Fibroblast of lung (primary cell): Measurements from ENCODE around the gene CABLES1. TPM values are rescaled to one million over a fixed set of nuclear protein-coding genes. Genes with fewer than 3 reads are reported as not detected.
"Not testable (repeated sequence)": the region's sequence is repeated elsewhere in the genome, so short reads cannot be mapped to it uniquely, and the experiment has no call there.

ENCODE experiments used
- DNase-seq, 2 donors: peaks; one replicate each; pipeline versions ENCODE4 v3.0.0 to v3.0.0-alpha.2; 2010; ENCODE audit warnings: low read depth in 2 of 2
- H2AFZ ChIP-seq: 2 replicates; pipeline ENCODE4 v1.5.1; 2012; ENCODE audit warnings: low read length, control low read depth, inconsistent platforms
- H3K27ac ChIP-seq: 2 replicates; pipeline ENCODE4 v1.5.1; 2011; ENCODE audit warnings: low read length, control low read depth; ENCODE audit not compliant: insufficient read depth
- H3K27me3 ChIP-seq: 2 replicates; pipeline ENCODE4 v1.5.1; 2011; ENCODE audit warnings: mild to moderate bottlenecking, low read length; ENCODE audit not compliant: control insufficient read depth, insufficient read depth
- H3K36me3 ChIP-seq: 2 replicates; pipeline ENCODE4 v1.5.1; 2011; ENCODE audit warnings: low read length; ENCODE audit not compliant: control insufficient read depth, insufficient read depth
- H3K4me1 ChIP-seq: 2 replicates; pipeline ENCODE4 v1.5.1; 2011; ENCODE audit warnings: low read length; ENCODE audit not compliant: control insufficient read depth, insufficient read depth; ENCODE audit errors: extremely low read depth
- H3K4me2 ChIP-seq: 2 replicates; pipeline ENCODE4 v1.5.1; 2011; ENCODE audit warnings: low read length, control low read depth; ENCODE audit not compliant: insufficient read depth; ENCODE audit errors: extremely low read depth
- H3K4me3 ChIP-seq, 4 experiments: fragments of 200-600 bp in 1 of 4; sonication (generic) in 1 of 4; replicated peaks in 1 of 4; 2 replicates each; pipeline ENCODE4 v1.5.1; 2011 to 2016; ENCODE audit warnings: low read length in 4 of 4, low read depth in 3 of 4, mild to moderate bottlenecking in 3 of 4, control low read depth in 2 of 4, inconsistent platforms in 1 of 4, mixed read lengths in 1 of 4; ENCODE audit not compliant: insufficient read depth in 1 of 4; ENCODE audit errors: control extremely low read depth in 1 of 4
- H3K79me2 ChIP-seq: 2 replicates; pipeline ENCODE4 v1.5.1; 2012; ENCODE audit warnings: mild to moderate bottlenecking, low read length, inconsistent platforms; ENCODE audit not compliant: control insufficient read depth, insufficient read depth
- H3K9ac ChIP-seq: 2 replicates; pipeline ENCODE4 v1.5.1; 2011; ENCODE audit warnings: mild to moderate bottlenecking, low read length, control low read depth; ENCODE audit not compliant: insufficient read depth
- H3K9me3 ChIP-seq: 2 replicates; pipeline ENCODE4 v1.5.1; 2012; ENCODE audit warnings: low read depth, low read length; ENCODE audit not compliant: control insufficient read depth, insufficient read depth
- H4K20me1 ChIP-seq: 2 replicates; pipeline ENCODE4 v1.5.1; 2011; ENCODE audit warnings: low read length; ENCODE audit not compliant: control insufficient read depth, insufficient read depth; ENCODE audit errors: extremely low read depth
- EZH2 ChIP-seq: IDR thresholded peaks from 2 replicates; pipeline ENCODE4 v1.5.1; 2012; ENCODE audit warnings: low read length, control low read depth, mild to moderate bottlenecking; ENCODE audit errors: missing control alignments
- polyA plus RNA-seq, 2 donors: library from polyadenylated mRNA; depleted of rRNA in 1 of 2; stranded (reverse) in 1 of 2; unstranded in 1 of 2; fragments of >200 nt; gene quantifications; 2 replicates each; pipeline ENCODE4 v1.2.1, GENCODE V29; 2011 to 2012; ENCODE audit warnings: missing spikeins in 1 of 2
- total RNA-seq: library from RNA; depleted of rRNA; stranded (reverse); fragments of >200 nt; gene quantifications from 2 replicates; pipeline ENCODE4 v1.2.1, GENCODE V29; 2014
- TF ChIP-seq, protein P1 (sequence below), 2 donors: IDR thresholded peaks in 1 of 2; conservative IDR thresholded peaks in 1 of 2; 1 replicate in 1 of 2; 2 replicates in 1 of 2; pipeline ENCODE4 v1.5.1; 2011 to 2012; ENCODE audit warnings: low read length in 2 of 2, control low read depth in 1 of 2, inconsistent platforms in 1 of 2, low read depth in 1 of 2, mild to moderate bottlenecking in 1 of 2

The CABLES1 gene
- total and polyA plus RNA-seq, 2 donors (not counting 1 experiment from before 2014, with no cell fraction given): 5.1 to 11.4 TPM

- H4K20me1 ChIP-seq: no peaks in the 10 kb centered on the region
- no peaks in the 10 kb centered on the region for H3K27me3 ChIP-seq
- H3K9me3 ChIP-seq: no peaks in the 10 kb centered on the region
- no peak overlapping the region for H3K9ac ChIP-seq
- H2AFZ ChIP-seq: no peak overlapping the region
- H3K36me3 ChIP-seq: no peaks in the 10 kb centered on the region
- H3K4me2 ChIP-seq: no peak overlapping the region
- no peak for DNase-seq
- no peaks in the 10 kb centered on the region for H3K4me1 ChIP-seq
- no peak overlapping the region for H3K27ac ChIP-seq
- no peak overlapping the region for H3K4me3 ChIP-seq
- no peaks in the 10 kb centered on the region for H3K79me2 ChIP-seq
- TF ChIP-seq, protein P1, sequence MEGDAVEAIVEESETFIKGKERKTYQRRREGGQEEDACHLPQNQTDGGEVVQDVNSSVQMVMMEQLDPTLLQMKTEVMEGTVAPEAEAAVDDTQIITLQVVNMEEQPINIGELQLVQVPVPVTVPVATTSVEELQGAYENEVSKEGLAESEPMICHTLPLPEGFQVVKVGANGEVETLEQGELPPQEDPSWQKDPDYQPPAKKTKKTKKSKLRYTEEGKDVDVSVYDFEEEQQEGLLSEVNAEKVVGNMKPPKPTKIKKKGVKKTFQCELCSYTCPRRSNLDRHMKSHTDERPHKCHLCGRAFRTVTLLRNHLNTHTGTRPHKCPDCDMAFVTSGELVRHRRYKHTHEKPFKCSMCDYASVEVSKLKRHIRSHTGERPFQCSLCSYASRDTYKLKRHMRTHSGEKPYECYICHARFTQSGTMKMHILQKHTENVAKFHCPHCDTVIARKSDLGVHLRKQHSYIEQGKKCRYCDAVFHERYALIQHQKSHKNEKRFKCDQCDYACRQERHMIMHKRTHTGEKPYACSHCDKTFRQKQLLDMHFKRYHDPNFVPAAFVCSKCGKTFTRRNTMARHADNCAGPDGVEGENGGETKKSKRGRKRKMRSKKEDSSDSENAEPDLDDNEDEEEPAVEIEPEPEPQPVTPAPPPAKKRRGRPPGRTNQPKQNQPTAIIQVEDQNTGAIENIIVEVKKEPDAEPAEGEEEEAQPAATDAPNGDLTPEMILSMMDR (conservative IDR thresholded peaks at IDR 0.05 in 1 of 2, IDR thresholded peaks at IDR 0.05 in 1 of 2; ENCODE audit: low read depth in 1 of 2, low read length in 2 of 2): no peak
- TF ChIP-seq EZH2: no peak
Observed at GRCh38 chr18:23266717-23267446, 131.6 kb downstream of the CABLES1 start.

DNA sequence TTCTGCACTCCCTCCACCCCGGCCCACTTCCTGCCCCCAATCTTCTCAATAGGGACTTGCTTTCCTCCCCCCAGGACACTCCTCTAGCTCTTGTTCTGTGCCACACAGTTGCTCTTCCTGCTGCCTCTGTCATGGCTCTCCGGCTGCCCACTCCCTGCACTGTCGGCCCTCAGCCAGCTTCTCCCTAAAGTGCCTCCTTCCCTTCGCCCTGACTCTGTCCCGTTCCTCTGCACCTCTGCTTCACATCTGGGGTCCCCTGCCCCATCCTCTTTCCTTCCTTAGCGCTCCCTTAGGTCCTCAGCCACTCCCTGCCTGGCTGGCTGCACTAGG is 132.1 kb downstream of the CABLES1 start:
- Histone ChIP-seq H3K4me1 (no peaks in the 10 kb centered on the region), H2AFZ (no peak overlapping the region), H3K9ac (no peak overlapping the region)

GRCh38 chr18:23268641-23269040 is 133.4 kb downstream of the CABLES1 start:
- TF ChIP-seq, protein P1 (conservative IDR thresholded peaks at IDR 0.05 in 1 of 2, IDR thresholded peaks at IDR 0.05 in 1 of 2; ENCODE audit: low read depth in 1 of 2, low read length in 2 of 2): no peak
- TF ChIP-seq EZH2: no peak
- Histone ChIP-seq H2AFZ (no peak overlapping the region), H3K4me1 (no peaks in the 10 kb centered on the region), H3K4me3 (no peak overlapping the region), H3K36me3 (no peaks in the 10 kb centered on the region), H3K9ac (no peak overlapping the region), H3K27me3 (no peaks in the 10 kb centered on the region), H3K4me2 (no peak overlapping the region), H3K27ac (no peak overlapping the region), H3K79me2 (no peaks in the 10 kb centered on the region), H3K9me3 (no peaks in the 10 kb centered on the region), H4K20me1 (no peaks in the 10 kb centered on the region)
- no peak for DNase-seq

More for the DNA sequence above, 132.1 kb downstream of the CABLES1 start:
- Histone ChIP-seq H4K20me1 (no peaks in the 10 kb centered on the region), H3K79me2 (no peaks in the 10 kb centered on the region), H3K4me2 (no peak overlapping the region), H3K36me3 (no peaks in the 10 kb centered on the region), H3K27me3 (no peaks in the 10 kb centered on the region), H3K9me3 (no peaks in the 10 kb centered on the region), H3K27ac (no peak overlapping the region), H3K4me3 (no peak overlapping the region)
- DNase-seq: no peak
- no peak for TF ChIP-seq EZH2
- TF ChIP-seq, protein P1 (conservative IDR thresholded peaks at IDR 0.05 in 1 of 2, IDR thresholded peaks at IDR 0.05 in 1 of 2; ENCODE audit: low read depth in 1 of 2, low read length in 2 of 2): no peak

DNA sequence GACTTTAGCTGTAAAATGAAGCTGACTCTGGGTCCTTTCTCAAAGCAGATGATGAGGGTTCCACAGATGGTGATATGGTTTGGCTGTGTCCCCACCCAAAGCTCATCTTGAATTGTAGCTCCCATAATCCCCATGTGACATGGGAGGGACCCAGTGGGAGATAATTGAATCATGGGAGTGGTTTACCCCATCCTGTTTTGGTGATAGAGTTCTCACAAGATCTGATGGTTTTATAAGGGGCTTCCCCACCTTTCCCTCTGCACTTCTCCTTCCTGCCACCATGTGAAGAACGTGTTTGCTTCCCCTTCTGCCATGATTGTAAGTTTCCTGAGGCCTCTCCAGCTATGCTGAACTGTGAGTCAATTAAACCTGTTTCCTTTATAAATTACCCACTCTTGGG is 133.8 kb downstream of the CABLES1 start:
- H2AFZ ChIP-seq, H3K4me3 ChIP-seq, H3K9me3 ChIP-seq, H3K27me3 ChIP-seq, H3K9ac ChIP-seq, H4K20me1 ChIP-seq, H3K79me2 ChIP-seq, H3K4me1 ChIP-seq, H3K36me3 ChIP-seq, DNase-seq, H3K4me2 ChIP-seq, H3K27ac ChIP-seq: not testable (repeated sequence)
